A673 (cell line): ENCODE data around the gene UBASH3A. TPM values are rescaled to one million over a fixed set of nuclear protein-coding genes. Genes with fewer than 3 reads are reported as not detected.

Source experiments
- BruUV-seq: library from RNA; stranded (reverse); fragments of 400-500 nt; replicated peaks from 2 replicates; lab custom pipeline; 2021; lab: Mats Ljungman, UMichigan
- CTCF ChIA-PET: fragments of 300-600 bp; sonication (Branson Sonifier 250); formaldehyde crosslinking; loops from one replicate; lab custom pipeline; 2022; ENCODE audit warnings: antibody characterized with exemption; lab: Charles Lee
- POLR2A ChIA-PET: fragments of 300-600 bp; sonication (Branson Sonifier 250); formaldehyde crosslinking; loops from one replicate; lab custom pipeline; 2022; ENCODE audit warnings: antibody characterized with exemption; ENCODE audit not compliant: low non-redundant PET; lab: Charles Lee
- DNase-seq: peaks from one replicate; pipeline ENCODE4 v3.0.0-alpha.2; 2015; ENCODE audit warnings: low spot score
- H3K27ac ChIP-seq: fragments of 200-600 bp; sonication (generic); 2 replicates; pipeline ENCODE4 v1.5.1; 2016; ENCODE audit warnings: mixed run types, low read depth, mild to moderate bottlenecking, mixed read lengths, antibody characterized with exemption, low read length; ENCODE audit not compliant: poor library complexity, severe bottlenecking
- H3K27me3 ChIP-seq: fragments of 200-600 bp; sonication (generic); replicated peaks from 2 replicates; pipeline ENCODE4 v1.6.1; 2017; ENCODE audit warnings: mixed run types, low read depth, mild to moderate bottlenecking, mixed read lengths, antibody characterized with exemption, low read length; ENCODE audit not compliant: insufficient read depth, poor library complexity
- H3K36me3 ChIP-seq: fragments of 200-600 bp; sonication (generic); 2 replicates; pipeline ENCODE4 v1.6.1; 2016; ENCODE audit warnings: mixed run types, mild to moderate bottlenecking, mixed read lengths, antibody characterized with exemption, low read length; ENCODE audit not compliant: insufficient read depth, poor library complexity, severe bottlenecking
- H3K4me1 ChIP-seq: fragments of 200-600 bp; sonication (generic); 2 replicates; pipeline ENCODE4 v1.6.1; 2017; ENCODE audit warnings: mixed run types, mild to moderate bottlenecking, mixed read lengths, antibody characterized with exemption, low read length; ENCODE audit not compliant: insufficient read depth, poor library complexity, severe bottlenecking
- H3K4me3 ChIP-seq: fragments of 200-600 bp; sonication (generic); 2 replicates; pipeline ENCODE4 v1.5.1; 2016; ENCODE audit warnings: low read depth, mixed run types, mild to moderate bottlenecking, mixed read lengths, low read length; ENCODE audit not compliant: poor library complexity, severe bottlenecking
- H3K9me3 ChIP-seq: fragments of 200-600 bp; sonication (generic); 2 replicates; pipeline ENCODE4 v1.6.1; 2016; ENCODE audit warnings: mixed run types, low read depth, mild to moderate bottlenecking, mixed read lengths, antibody characterized with exemption, low read length; ENCODE audit not compliant: poor library complexity, severe bottlenecking
- EZH2 ChIP-seq: fragments of 200-600 bp; sonication (generic); IDR thresholded peaks from 2 replicates; pipeline ENCODE4 v1.6.1; 2017; ENCODE audit warnings: borderline replicate concordance, low read depth, mild to moderate bottlenecking, mixed read lengths, antibody characterized with exemption, low read length; ENCODE audit not compliant: poor library complexity, severe bottlenecking
- intact Hi-C: fragments of 100-400 bp; cut with micrococcal nuclease; formaldehyde crosslinking; loops from one replicate; pipeline ENCODE4 v1.10.0; 2022; ENCODE audit not compliant: unreplicated experiment
- total RNA-seq: library from RNA; stranded (reverse); gene quantifications from 2 replicates; pipeline ENCODE4 v1.2.3, GENCODE V29; 2021
- TF ChIP-seq, protein P1 (sequence below): fragments of 300-800, 200-600 bp; sonication (generic); conservative IDR thresholded peaks from 2 replicates; pipeline ENCODE4 v1.5.1; 2017; ENCODE audit warnings: low read depth, mild to moderate bottlenecking, antibody characterized with exemption, low read length, moderate library complexity, mixed read lengths

The UBASH3A gene
- total RNA-seq, 1 experiment from 2014 or later, result not detected

- Histone ChIP-seq H3K27ac (peak overlapping the region; percentile 75), H3K36me3 (no peaks in the 10 kb centered on the region), H3K4me3 (peak overlapping the region; percentile 62), H3K4me1 (peaks cover 8% of the 10 kb centered on the region), H3K27me3 (no peaks in the 10 kb centered on the region), H3K9me3 (no peaks in the 10 kb centered on the region)
- ChIA-PET CTCF (no interaction called here), POLR2A (interaction anchor here (0.6 kb wide), 1 partner anchor 1159 kb away, joined by 3 read pairs; no protein-coding TSS in a partner anchor)
- no peak for DNase-seq
- no TSS peak for BruUV-seq
- TF ChIP-seq, protein P1, sequence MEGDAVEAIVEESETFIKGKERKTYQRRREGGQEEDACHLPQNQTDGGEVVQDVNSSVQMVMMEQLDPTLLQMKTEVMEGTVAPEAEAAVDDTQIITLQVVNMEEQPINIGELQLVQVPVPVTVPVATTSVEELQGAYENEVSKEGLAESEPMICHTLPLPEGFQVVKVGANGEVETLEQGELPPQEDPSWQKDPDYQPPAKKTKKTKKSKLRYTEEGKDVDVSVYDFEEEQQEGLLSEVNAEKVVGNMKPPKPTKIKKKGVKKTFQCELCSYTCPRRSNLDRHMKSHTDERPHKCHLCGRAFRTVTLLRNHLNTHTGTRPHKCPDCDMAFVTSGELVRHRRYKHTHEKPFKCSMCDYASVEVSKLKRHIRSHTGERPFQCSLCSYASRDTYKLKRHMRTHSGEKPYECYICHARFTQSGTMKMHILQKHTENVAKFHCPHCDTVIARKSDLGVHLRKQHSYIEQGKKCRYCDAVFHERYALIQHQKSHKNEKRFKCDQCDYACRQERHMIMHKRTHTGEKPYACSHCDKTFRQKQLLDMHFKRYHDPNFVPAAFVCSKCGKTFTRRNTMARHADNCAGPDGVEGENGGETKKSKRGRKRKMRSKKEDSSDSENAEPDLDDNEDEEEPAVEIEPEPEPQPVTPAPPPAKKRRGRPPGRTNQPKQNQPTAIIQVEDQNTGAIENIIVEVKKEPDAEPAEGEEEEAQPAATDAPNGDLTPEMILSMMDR, result no peak
- TF ChIP-seq EZH2, result no peak
- intact Hi-C loops, result no loop called here
These were observed 93.1 kb downstream of the UBASH3A start for GRCh38 chr21:42496839-42497202.

Other genes starting within 250 kb of the UBASH3A start
- 3.4 and 6.2 TPM in 2 replicates for gene ABCG1, start 184.8 kb upstream of the UBASH3A start, total RNA-seq
- gene TFF3, start 88.5 kb upstream of the UBASH3A start, total RNA-seq, result not detected in 2 replicates
- not detected in 2 replicates for gene TFF2, start 52.9 kb upstream of the UBASH3A start, total RNA-seq
- gene TFF1, start 37.4 kb upstream of the UBASH3A start, total RNA-seq, result not detected in 2 replicates
- not detected in 2 replicates for gene TMPRSS3, start 7.8 kb upstream of the UBASH3A start, total RNA-seq
- 0.45 and 1.0 TPM in 2 replicates for gene RSPH1, start 92.3 kb downstream of the UBASH3A start, total RNA-seq
- 11.2 and 11.9 TPM in 2 replicates for gene SLC37A1, start 110.0 kb downstream of the UBASH3A start, total RNA-seq
- gene PDE9A, start 249.7 kb downstream of the UBASH3A start, total RNA-seq, result 14.3 and 19.2 TPM in 2 replicates